Subcutaneous adipose tissue (tissue), 4 donors: ENCODE results near the gene PLS1. TPM values are rescaled to one million over a fixed set of nuclear protein-coding genes. Genes with fewer than 3 reads are reported as not detected.

Experiments
- CTCF ChIP-seq: fragments of 450-650 bp; IDR thresholded peaks from one replicate; pipeline ENCODE4 v1.5.1; 2016; ENCODE audit warnings: low read depth, mild to moderate bottlenecking, control low read depth, antibody characterized with exemption, moderate library complexity
- total RNA-seq, 4 donors: library from RNA; depleted of rRNA; stranded (reverse); fragments of >200 nt; gene quantifications; one replicate each; pipeline ENCODE4 v1.1.0, GENCODE V29; 2016

Gene PLS1
- total RNA-seq, 4 donors from 2014 or later: 0.88 to 2.9 (median 2.4) TPM; not detected in 1

- no peak for TF ChIP-seq CTCF
Observed at GRCh38 chr3:142615171-142615570, 19.0 kb downstream of the PLS1 start.

GRCh38 chr3:142618917-142619461, 22.8 kb downstream of the PLS1 start:
- no peak for TF ChIP-seq CTCF

- TF ChIP-seq CTCF: no peak
Observed at GRCh38 chr3:142622405-142622804, 26.2 kb downstream of the PLS1 start.

- no peak for TF ChIP-seq CTCF
Observed at GRCh38 chr3:142623194-142623593, 27.0 kb downstream of the PLS1 start.

- no peak for TF ChIP-seq CTCF
Observed at GRCh38 chr3:142624341-142625152, 28.4 kb downstream of the PLS1 start.

- no peak for TF ChIP-seq CTCF
Observed at GRCh38 chr3:142625153-142625440, 28.9 kb downstream of the PLS1 start.

- TF ChIP-seq CTCF: no peak
Observed at GRCh38 chr3:142626971-142627370, 30.8 kb downstream of the PLS1 start.
